HG03064 (cell line): ENCODE data around the gene TMPRSS13.
"Not testable (repeated sequence)": the region's sequence is repeated elsewhere in the genome, so short reads cannot be mapped to it uniquely, and the experiment has no call there.

Source experiments
- ATAC-seq: cut with Tn5 transposase; IDR thresholded peaks from one replicate; pipeline ENCODE4 v1.9.1; 2021; ENCODE audit warnings: low read depth; ENCODE audit not compliant: unreplicated experiment

TMPRSS13 gene

DNA sequence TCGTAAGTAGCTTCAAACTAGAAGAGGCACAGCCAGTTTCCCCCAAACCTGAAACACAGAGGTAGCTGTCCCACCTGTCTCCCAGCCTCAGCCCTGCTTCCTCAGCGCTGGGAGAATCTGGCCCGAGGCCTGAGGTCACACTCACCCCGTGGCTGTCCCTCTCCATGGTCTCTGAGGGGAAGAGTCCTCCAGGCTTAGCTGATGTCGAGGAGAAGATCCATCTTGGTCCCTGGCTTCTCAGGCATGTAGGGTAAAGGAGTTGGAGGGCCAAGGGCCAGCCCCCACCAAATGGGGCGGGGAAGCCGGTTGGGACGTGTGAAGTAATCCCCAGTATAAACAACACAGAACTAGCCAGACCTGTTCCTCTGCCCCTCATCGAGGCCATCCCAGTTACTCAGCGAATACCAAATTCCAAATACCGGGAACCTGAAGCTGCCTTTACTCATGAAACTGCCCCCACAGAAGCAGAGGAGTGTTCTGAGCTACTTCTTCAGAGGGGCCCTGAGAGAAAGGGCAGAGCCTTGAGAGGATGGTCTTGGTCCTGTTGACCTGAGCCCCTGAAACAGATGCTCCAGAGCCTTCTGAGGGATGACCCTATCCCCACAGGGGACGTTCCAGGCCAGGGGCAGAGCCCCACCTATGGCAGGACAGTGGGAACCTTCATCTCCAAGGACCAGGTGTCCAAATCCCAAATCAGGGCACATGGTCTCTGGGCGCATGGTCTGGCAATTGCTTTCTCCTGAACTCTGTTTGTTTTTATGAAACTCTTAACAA lies at the start of gene TMPRSS13:
TMPRSS13 (minus strand) TSS at position 261 of the 774 bp plus-strand sequence; CDS start at position 166, 95 bp downstream.
- ATAC-seq: no peak

DNA sequence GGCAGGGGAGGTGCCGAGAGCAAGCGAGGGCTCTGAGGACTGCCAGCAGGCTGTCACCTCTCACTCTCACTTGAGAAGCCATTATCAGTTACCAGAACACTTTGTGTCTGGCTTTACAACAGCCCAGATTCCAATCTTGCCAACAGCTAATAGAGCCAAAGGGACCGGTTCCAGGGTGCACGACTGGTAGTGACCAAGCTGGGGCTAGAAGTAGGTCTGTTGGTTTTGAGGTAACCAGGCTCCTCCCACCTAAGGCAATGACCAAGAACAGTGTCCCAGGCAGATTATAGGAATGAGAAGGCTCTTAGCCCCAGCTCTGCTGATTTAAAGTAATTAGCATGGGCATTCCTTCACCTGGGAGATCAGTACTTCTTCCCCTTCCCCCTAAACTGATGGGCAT lies 49.8 kb upstream of the TMPRSS13 start:
- no peak for ATAC-seq

DNA sequence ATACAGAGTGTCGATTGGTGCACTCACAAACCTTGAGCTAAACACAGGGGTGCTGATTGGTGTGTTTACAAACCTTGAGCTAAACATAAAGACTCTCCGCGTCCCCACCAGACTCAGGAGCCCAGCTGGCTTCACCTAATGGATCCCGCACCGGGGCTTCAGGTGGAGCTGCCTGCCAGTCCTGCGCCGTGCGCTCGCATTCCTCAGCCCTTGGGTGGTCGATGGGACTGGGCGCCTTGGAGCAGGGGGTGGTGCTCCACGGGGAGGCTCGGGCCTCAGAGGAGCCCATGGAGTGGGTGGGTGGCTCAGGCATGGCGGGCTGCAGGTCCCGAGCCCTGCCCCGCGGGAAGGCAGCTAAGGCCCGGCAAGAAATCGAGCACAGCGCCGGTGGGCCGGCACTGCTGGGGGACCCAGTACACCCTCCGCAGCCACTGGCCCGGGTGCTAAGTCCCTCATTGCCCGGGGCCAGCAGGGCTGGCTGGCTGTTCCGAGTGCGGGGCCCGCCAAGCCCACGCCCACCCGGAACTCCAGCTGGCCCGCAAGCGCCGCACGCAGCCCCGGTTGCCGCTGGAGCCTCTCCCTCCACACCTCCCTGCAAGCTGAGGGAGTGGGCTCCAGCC lies 49.2 kb upstream of the TMPRSS13 start:
- ATAC-seq: not testable (repeated sequence)

DNA sequence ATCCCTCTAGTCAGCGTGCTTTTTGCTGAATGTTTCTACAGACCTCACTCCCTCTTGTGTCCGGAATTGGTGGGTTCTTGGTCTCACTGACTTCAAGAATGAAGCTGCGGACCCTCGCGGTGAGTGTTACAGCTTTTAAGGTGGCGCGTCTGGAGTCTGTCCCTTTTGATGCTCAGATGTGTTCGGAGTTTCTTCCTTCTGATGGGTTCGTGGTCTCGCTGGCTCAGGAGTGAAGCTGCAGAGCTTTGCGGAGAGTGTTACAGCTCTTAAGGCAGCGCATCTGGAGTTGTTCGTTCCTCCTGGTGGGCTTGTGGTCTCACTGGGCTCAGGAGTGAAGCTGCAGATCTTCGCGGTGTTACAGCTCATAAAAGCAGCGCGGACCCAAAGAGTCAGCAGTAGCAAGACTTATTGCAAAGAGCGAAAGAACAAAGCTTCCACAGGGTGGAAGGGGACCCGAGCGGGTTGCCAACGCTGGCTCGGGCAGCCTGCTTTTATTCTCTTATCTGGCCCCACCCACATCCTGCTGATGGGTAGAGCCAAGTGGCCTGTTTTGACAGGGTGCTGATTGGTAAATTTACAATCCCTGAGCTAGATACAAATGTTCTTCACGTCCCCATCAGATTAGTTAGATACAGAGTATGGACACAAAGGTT lies 48.5 kb upstream of the TMPRSS13 start:
- ATAC-seq: not testable (repeated sequence)

DNA sequence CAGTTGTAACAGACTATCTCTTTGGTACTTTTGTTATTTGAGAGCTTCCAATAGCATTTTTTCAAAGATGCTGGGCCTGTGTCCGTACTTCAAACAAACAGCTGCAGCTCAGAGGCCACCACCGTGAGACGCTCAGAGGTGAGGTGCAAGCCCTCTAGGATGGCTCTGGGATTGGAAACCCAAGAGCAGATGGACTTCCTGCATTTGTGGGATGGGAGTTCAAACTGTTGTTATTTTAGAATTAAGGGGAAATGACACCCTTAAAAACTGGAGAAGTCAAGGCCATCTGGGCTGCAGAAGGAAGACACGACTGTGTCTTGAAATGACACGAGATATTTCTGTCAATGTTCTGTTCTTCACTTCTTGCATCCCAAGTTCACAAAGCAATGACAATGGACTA lies 47.8 kb upstream of the TMPRSS13 start:
- ATAC-seq: no peak

DNA sequence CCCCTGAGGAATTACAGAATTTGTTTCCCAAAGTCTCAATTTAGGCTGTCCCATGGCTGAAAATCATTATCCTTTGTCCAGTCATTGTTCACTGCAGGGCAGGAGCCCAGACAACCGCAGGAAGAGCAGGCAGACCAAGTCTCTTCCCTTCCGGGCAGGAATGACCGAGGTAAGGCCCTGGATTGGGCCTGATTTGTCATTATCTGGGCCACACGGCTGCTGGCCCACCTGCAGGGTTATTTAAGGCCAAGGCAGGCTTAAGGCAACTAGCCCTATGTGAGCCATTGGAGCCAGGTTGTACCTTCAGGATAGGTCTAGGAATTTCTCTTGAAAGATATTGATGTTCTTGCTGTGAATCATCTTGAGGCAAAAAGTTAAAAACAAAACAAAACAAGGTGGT lies 47.2 kb upstream of the TMPRSS13 start:
- ATAC-seq: no peak

DNA sequence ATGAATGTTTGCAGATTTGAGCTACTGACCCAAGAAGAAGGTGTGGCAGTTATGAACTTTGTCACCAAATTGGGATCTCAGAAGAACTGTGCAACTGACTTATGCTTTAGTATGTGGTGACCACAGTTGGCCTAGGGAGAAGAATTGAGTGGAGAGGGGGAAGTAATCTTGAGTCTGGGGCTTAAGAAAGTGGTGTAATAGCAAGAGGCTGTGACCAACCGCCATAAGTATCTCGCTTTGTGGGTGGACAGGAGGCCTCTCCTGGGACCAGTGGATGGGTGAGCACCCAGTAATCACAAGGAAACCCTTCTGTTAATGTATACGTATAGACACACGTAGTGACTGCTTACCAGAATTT lies 44.3 kb upstream of the TMPRSS13 start:
- ATAC-seq: no peak

DNA sequence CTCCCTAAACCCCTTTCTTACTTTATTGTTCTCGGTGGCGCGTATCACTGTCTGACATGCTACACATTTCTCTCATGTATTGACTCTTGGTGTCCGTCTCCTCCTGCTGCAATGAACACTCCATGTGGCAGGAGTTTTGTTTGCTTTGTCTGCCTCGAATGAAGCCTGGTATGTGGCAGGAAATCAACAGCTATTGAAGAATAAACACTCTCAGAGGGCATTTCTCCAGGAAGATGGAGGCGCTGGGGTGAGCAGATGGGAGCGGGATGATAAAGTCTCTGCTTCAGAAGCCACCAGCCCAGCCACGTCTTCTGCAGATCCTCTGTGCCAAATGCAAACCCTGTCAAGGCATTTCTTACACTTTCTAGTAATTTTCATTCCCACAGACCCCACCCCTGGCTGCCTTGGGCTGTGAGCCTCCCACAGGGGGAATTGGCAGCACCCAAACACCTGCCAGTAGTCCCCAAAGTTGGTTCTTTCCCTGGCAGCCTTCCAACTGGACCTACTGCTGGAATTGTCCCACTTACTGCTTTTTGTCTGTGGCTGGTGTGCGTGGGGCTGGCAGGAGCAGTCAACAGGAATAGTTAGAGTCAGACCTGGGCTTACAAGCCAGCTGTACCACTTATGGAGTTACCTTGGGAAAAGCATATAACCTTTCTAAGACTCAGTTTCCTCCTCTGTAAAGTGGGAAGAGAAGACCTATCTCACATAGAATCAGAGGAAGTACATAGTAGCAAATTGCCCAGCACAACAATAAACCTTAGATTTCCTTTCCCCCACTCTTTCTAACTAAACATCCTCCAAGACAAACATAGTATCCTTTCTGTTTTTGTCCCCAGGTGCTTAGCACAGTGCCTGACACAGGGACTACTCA lies 43.7 kb upstream of the TMPRSS13 start:
- no peak for ATAC-seq

DNA sequence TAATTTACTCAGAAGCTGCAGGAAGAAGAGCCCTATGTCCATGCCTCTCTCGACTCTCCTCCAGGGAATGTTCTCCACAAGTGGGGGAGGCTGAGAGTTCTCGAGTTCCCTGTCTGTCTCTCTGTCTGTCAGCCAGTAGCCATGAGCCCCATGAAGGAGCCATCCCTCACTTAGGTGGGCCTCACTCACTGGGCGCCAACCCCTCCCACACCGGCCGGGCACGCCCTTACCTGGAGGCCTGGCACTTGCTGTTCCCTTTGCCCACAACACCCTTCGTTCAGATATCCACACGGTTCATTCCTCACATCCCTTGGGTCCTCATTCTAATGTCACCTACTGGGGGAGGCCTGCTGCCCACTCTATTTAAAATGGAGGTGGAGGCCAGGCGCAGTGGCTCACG lies 42.8 kb upstream of the TMPRSS13 start:
- ATAC-seq: no peak

DNA sequence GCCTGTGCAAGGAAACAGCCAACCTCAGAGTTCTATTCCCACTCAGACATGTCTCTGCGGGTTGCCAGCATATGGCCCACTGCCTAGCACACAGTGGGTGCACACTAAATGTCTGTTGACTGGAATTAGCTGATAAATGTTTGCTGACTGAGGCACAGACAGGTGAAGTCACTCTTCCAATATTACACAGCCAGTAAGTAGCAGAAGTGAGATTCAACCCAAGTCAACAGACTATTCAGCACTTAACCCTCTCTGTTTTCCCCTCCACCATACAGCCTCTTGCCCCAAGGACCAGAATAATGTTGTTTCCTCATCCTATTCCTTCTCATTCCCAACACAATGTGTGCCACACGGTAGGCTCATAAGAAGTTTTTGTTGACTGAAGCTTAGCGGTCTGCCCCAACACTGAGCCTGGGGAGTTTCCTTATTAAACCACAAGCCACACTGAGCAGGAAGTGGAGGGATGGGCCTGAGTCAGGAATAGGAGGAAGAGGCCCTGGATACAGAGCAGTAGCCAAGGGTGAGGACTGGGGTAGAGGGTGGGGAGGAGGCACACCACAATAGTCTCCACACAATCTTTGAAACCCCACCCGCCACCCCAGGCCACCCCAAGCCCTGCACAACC lies 41.3 kb upstream of the TMPRSS13 start:
- ATAC-seq: no peak

DNA sequence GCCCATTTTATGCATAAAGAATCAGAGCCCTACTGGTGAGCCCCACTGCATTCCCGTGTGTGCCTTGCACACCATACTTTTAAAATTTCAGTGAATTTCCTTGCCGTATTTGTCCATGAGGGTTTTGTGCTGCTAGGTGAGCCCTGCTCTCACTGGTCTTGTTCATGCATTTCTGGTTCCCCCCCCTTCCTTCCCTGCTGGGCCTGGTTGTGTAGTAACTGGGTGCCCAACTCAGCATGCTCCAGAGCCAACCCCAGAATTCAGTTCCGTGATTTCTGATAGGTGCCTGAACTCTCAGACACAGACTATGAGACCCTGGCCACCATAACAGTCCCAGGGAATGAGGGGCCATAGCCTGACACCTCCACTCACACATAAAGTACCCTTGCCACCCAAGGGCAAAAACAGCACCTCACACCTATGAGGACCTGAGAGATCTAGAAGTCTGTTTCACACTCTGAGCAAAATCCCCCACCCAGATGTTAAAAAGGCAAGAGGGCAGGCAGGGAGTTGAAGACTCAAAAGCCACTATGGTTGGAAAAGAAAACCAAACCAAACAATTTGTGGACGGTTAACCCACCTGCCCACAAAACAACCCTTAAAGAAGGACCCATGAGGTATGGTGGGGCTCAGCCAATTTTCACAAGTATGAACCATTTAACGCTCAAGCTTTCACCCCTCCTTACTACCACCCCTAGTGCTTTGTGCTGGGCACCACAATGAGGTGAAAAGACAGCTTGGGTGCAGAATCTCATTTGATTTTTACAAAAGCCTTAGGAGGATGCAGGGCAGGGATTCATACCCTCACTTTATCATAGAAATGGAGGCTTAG lies 40.2 kb upstream of the TMPRSS13 start:
- ATAC-seq: no peak

DNA sequence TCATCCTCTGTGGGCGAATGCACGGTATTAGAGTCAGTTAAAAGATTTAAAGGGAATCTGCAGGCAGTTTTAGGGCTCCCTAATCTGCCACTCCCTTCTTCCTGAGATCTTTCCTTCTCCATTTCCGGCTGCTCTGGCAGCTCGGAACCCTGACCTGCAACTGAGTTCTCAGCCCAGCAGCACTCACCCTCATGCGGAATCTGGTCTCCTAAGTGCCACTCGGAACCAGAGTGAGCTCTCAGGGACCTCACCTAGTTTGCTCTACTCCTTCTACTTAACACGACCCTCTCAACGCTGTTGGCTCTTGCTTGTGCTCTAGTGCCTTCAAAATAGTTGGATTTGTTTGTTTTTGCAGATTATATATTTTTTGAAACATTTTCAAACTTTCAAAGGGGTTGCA lies 37.7 kb upstream of the TMPRSS13 start:
- no peak for ATAC-seq

DNA sequence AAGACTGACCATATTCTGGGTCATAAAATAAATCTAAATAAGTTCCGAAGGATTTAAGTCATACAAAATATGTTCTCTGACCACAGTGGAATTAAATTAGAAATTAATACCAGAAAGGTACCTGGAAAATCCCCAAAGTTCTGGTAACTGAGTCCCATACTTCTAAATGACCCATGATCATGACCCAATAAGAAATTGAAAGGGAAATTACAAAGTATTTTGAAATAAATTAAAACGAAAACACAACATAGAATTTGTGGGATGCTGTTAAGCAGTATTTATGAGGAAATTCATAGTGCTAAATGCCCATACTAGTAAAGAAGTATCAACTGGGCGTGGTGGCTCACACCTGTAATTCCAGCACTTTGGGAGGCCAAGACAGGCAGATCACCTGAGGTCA lies 33.6 kb upstream of the TMPRSS13 start:
- ATAC-seq: no peak

DNA sequence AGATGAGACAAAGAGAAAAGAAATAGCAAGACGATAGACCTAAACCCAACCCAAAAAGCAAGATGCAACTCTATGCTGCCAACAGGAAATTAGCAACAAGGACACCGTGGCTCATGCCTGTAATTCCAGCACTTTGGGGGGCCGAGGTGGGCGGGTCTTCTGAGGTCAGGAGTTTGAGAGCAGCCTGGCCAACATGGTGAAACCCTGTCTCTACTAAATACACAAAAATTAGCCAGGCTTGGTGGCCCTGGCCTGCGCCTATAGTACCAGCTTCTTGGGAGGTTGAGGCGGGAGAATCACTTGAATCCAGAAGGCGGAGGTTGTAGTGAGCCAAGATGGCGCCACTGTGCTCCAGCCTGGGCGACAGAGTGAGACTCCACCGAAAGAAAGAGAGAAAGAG lies 32.7 kb upstream of the TMPRSS13 start:
- no peak for ATAC-seq

DNA sequence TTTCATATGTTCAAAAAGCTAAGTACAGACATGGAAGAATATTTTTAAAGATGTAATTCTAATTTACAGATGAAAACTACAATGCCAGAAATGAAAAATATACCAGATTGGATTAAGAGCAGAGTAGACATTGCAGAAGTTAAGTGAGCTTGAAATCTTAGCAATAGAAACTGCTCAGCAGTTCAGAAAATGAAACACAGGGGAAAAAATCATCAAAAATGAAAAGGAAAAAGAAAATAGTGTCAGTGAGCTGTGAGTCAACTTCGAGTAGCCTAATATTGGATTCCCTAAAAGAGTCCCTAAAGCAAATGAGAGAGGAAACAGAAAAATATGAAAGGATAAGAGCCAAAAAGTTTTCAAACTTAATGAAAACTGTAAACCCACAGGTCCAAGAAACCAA lies 31.2 kb upstream of the TMPRSS13 start:
- no peak for ATAC-seq

DNA sequence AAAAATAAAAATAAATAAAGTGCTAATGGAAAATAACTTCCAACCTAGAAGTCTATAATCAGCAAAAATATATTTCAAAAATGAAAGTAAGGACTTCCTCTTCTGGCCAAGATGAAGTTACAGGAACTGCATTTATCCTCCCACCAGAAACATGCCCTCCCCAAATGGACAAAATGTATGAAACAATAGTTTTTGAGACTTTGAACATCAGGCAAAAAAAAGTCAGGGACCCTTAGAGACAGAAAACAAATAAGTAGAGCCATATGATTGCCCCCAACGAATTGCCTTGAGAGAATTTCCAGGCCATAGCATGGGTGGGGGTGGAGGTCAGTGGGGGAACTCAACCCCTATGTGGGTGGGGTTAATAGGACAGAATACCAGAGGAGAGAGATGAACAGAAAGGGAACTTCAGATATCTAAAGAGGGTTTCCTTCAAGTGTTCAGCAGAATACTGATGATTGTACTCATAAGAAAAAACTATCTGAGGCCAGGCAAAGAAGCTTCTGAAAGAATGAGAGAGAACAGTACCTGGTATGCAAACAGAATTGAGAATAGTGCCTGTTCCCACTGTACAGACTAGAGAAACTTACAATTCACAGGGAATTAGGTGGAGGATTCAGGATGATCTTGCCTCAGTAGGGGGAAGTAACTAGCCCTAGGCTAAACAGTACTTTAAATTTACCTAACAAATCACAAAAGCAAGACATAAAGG lies 30.4 kb upstream of the TMPRSS13 start:
- ATAC-seq: no peak

DNA sequence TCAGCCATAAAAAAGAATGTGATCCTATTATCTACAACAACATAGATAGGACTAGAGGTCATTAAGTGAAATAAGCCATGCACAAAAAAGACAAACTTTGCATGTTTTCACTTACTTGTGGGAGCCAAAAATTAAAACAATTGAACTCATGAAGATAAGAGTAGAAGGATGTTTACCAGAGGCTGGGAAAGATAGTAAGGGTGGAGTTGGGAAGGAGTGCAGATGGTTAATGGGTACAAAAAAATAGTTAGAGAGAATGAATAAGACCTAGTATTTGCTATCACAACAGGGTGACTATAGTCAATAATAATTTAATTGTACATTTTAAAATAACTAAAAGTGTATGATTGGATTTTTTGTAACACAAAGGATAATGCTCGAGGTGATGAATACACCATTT lies 29.7 kb upstream of the TMPRSS13 start:
- no peak for ATAC-seq

DNA sequence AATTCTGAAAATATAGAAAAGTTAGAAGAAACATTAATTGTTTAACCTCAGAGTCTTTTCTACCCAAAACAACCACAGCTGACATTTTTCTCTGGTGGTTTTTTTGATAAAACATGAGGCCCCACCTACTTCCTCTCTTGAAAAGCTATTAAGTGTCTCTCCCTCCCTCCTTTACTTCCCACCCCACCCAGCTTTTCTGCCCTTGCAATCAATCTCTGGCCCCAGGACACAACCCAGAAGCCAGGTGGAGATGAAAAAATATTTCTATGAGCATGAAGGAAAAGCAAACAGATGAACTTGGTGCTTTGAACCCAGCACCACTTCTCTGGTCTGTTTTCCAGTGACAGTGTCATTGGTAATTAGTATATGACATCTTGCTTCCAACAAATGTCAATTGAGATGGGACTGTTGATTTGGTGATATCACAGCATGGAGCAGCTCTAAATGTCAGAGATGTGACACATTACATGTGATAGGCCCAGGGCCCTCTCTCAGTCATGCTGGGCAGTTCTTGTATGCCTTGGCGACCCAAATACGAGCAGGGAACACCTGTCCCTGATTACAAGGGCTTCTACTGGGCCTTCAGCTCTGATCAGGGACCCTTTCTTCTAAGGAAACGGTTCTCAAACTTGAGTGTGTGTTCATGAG lies 23.9 kb upstream of the TMPRSS13 start:
- ATAC-seq: no peak
